GM19035 (cell line): Measurements from ENCODE around the gene CDK13.
A peak's percentile ranks its signal among the peaks of the same experiment; 100 is the strongest.
"Not testable (repeated sequence)": the region's sequence is repeated elsewhere in the genome, so short reads cannot be mapped to it uniquely, and the experiment has no call there.

Source experiments
- ATAC-seq: cut with Tn5 transposase; IDR thresholded peaks from one replicate; pipeline ENCODE4 v1.9.1; 2021; ENCODE audit not compliant: unreplicated experiment

CDK13 gene

DNA sequence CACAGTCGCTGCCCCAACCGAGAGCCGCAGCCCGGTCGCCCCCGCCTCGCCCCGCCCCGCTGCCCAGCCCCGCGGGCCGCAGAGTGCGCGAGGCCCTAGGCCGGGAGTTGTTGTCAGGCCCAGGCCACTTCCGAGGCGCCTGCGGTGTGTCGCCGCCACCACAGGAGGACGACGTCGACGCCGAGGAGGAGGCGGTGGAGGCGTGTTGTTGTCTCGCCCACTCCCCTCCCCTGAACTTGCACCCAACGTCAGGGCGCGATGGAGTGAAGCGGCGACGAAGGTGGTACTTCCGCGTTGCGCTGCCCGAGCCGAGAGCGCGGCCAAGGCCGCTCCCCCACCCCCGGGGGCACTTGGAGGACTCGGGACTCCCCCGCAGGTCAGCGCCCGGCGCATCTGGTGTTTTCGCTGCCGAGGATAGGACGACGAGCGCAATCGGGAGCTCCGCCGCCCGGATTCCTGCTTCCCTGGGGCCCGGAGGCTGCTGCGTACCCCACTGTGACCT, at the start of gene CDK13:
Gene CDK13 (plus strand): TSS at position 286 of the 502 bp plus-strand sequence. CDS start 386 bp downstream, outside the sequence.
- peak; percentile 43 for ATAC-seq

GRCh38 chr7:39904077-39904486, 46.0 kb upstream of the CDK13 start:
- no peak for ATAC-seq

DNA sequence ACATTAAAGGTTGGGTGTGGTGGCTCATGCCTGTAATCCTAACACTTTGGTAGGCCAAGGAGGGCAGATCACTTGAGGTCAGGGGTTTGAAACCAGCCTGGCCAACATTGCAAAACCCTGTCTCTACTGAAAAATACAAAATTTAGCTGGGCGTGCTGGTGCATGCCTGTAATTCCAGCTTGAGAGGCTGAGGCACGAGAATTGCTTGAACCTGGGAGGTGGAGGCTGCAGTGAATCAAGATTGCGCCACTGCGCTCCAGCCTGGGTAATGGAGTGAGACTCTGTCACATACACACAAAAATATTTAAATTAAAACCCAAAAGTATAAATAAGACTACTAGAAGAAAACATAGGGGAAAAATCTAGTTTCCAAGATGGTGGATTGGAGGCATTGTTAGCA, 41.9 kb upstream of the CDK13 start:
- ATAC-seq: no peak

GRCh38 chr7:39908973-39909372, 41.1 kb upstream of the CDK13 start:
- ATAC-seq: no peak

DNA sequence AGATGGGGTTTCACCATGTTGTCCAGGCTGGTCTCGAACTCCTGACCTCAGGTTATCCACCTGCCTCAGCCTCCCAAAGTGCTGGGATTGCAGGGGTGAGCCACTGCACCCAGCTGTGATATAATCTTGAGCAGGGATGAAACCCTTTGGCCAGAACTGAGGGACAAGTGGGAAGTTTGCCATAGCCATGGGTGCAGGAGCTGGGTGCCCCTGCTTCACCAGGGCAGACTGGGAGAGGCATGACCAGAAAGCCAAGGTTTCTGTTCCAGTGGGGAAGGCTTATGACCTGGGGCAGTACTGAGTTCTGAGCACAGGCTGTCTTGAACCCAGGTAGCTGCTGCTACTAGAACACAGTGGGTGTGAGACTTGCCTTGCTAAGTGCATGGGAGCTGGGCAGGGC, 40.5 kb upstream of the CDK13 start:
- no peak for ATAC-seq

- ATAC-seq: no peak
These were observed 39.8 kb upstream of the CDK13 start for GRCh38 chr7:39910108-39910869.

- ATAC-seq: no peak
These were observed 38.9 kb upstream of the CDK13 start for GRCh38 chr7:39911167-39911566.

DNA sequence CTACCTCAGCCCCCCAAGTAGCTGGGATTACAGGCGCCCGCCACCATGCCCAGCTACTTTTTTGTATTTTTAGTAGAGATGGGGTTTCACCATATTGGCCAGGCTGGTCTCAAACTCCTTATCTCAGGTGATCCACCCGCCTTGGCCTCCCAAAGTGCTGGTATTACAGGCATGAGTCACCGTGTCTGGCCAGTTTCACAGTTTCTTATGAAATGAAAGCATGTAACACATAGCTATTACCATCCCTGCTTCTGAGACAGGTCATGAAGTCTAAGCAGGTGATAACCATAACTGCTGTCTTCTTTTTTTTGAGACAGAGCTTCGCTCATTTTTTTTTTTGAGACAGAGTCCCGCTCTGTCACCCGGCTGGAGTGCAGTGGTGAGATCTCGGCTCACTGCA, 34.2 kb upstream of the CDK13 start:
- not testable (repeated sequence) for ATAC-seq

DNA sequence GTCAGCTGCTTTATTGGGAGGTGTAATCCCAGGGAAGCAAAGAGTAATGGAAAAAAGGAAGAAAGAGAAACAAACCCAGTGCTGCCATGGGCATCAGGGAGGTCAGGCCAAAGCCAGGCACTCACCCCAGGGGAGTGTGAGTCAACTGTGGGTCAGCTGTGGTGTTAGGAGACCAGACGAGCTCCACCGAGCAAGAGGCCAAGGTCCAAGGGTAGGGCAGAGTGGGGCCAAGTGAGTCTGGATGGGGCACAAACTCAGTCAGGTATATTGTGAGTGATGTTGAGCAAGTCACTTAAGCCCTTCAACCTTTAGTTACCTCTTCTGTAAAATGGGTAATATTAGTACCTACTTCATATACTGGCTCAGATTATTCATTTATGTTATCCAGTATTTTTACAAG, 30.4 kb upstream of the CDK13 start:
- no peak for ATAC-seq

DNA sequence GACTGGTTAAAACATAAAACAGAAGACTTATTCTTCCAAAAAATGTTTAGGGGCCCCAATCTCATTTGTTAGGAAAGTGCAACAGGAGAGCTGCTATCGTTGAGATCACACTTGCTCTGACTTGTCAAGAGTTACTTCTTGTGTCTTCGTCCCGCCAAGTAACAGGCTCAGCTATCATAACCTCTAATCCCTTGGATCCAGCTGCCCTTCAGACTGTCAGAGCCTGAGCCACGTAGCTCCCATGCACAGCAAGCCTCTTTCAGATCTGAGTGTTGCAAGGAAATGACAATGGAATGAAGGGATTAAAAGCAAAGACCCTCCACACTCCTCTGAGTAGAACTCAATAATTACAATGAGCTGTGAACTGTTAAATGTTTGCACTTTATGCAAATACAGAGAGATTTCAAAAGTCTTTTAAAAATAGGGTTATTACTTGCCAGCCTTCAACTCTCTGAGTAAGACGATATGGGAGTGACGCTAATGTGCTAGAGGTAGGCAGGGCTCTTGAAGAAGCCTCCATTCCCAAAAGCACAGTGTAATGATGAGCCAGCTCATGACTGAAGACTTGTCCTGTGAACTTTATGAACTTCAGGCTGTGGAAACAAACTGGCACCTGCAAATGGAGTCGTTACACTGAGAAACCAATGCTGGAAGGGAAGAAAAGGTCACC, 28.4 kb upstream of the CDK13 start:
- no peak for ATAC-seq

- ATAC-seq: no peak
These were observed 27.5 kb upstream of the CDK13 start for GRCh38 chr7:39922580-39922979.

DNA sequence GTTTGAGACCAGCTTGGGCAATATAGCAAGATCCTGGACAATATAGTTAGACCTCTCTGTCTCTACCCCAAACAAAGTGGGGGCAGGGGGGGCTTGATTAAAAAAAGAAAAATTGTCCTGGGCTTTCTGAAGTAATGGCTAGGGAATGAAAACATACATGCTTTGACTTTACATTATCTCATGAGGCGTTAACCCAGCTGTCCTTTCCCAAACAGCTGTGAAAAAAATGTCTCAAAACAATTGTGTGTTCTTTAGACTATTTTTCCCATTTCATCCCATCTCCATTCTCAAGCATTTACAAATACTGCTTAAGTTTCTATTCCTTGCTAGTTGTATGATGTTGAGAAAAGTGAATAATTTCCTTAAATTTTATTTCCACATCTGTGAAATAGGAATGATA, 27.0 kb upstream of the CDK13 start:
- ATAC-seq: no peak

DNA sequence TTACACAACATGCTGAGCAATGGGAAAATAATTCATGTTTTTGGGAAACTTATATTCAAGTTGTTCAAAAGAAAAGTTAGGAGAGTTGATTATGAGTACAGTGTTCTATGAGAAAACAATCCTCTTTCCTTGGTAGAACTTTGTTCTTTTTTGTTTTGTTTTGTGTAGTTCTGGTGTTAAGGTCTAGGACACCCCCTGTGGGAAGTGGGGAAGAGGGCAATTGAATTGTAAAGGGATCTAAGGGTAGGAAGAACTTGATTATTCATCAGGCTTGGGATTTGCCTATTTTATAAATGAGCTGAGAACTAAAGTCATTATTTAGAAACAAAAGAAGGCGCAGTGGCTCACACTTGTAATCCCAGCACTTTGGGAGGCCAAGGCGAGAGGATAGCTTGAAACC, 25.9 kb upstream of the CDK13 start:
- ATAC-seq: no peak

DNA sequence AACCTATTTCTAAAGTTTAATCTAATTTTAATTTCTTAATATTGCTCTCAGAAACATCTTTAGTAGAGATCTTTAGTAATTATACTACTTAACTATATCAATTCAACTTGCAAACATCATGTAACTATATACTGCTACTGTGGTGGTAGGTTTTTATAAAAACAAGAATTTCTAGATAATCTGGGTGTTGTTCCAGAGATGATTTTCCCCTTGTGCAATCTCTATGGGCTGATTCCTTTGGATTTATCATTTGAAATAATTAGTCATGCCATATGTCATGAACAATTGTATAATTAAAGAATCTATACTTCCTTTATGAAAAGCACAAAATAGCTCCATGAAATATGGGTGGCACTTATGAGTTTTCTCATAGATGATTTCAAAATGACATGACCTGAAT, 23.9 kb upstream of the CDK13 start:
- ATAC-seq: no peak

- ATAC-seq: no peak
These were observed 23.0 kb upstream of the CDK13 start for GRCh38 chr7:39927018-39927417.

DNA sequence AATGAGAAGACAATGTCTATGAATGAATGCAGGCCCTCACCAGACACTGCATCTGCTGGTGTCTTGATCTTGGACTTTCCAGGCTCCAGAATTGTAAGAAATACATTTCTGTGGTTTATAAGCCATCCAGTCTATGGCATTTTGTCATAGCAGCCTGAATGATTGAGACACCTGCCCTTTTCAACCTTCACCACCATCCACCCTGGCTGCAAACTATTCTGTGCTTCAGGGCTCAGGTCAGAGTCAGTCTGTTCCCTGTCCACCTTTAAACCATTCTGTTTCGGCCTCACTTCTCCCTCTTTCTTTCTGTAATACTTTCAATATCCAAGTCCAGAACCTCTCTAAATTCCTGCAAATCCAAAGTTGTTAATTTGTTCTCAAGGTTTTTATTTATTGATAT, 15.9 kb upstream of the CDK13 start:
- no peak for ATAC-seq

- no peak for ATAC-seq
These were observed 13.3 kb upstream of the CDK13 start for GRCh38 chr7:39936761-39937160.

- no peak for ATAC-seq
These were observed 12.5 kb upstream of the CDK13 start for GRCh38 chr7:39937366-39938153.

- ATAC-seq: no peak
These were observed 7.2 kb upstream of the CDK13 start for GRCh38 chr7:39942883-39943282.

DNA sequence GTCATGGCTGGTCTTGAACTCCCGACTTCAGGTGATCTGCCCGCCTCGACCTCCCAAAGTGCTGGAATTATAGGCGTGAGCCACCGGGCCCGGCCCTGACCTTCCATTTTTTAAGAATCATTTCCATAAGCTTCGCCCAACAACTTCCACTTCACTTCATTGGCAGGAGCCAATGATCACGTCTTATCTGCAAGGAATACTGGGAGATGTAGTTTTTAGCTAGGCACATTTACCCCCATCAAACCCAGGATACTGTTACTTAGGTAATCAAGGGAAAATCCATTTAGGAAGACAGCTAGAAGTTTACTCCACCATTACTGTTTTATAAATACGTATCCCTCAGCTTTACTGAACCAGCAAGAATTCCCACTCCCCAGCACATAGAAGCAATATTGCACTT, 3.4 kb upstream of the CDK13 start:
- ATAC-seq: no peak

GRCh38 chr7:39948375-39948955, 1.6 kb upstream of the CDK13 start:
- ATAC-seq: no peak
